ENCODE results near the gene UBE2H.

UBE2H gene

DNA sequence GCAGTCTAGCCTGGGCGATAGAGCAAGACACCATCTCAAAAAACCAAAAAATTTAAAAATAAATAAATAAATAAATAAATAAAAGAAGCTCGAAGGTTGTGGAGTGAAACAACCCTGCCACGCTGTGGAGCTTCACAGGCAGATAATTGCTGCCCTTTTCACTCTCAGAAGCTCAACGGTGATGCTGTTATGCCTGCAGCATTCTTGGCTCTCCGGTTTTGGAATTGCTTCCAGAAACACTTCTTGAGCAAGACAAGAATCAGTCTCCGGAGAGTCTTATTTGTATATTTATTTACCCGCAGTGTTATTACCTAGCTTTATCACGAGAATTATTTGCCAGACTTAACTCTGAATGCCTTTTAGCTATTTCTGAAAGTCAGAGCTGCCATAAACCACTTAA lies 40.5 kb upstream of the UBE2H start:
- Histone ChIP-seq H3K36me3 (replicated peaks; ENCODE audit: insufficient read depth, low read length) (no peaks in the 10 kb centered on the region), H3K27ac (ENCODE audit: low read length) (no peak overlapping the region), H2AFZ (ENCODE audit: low read length) (no peak overlapping the region), H3K79me2 (ENCODE audit: low read length) (no peaks in the 10 kb centered on the region), H3K9me3 (replicated peaks; ENCODE audit: insufficient read depth, low read length) (no peaks in the 10 kb centered on the region), H3K4me3 (ENCODE audit: low read length) (no peak overlapping the region), H3F3A (ENCODE audit: insufficient read depth, low read length) (no peaks in the 10 kb centered on the region), H3K4me1 (ENCODE audit: low read length) (peaks cover 6% of the 10 kb centered on the region; the same call in 1 of the 2 replicates), H3K27me3 (replicated peaks; ENCODE audit: insufficient read depth, low read length) (no peaks in the 10 kb centered on the region), H3K4me2 (ENCODE audit: low read depth, low read length) (no peak overlapping the region), H3K9me2 (replicated peaks; ENCODE audit: insufficient read depth, low read length) (no peaks in the 10 kb centered on the region), H4K20me1 (ENCODE audit: insufficient read depth, low read length) (no peaks in the 10 kb centered on the region), H3K9ac (ENCODE audit: low read length) (no peak overlapping the region)
- TF ChIP-seq EZH2phosphoT487 (IDR thresholded peaks at IDR 0.05; ENCODE audit: low read length) (no peak), EZH2 (optimal IDR thresholded peaks at IDR 0.05; ENCODE audit: low read depth, low read length) (no peak), CTCF (IDR thresholded peaks at IDR 0.05; ENCODE audit: low read length) (no peak)
- no peak for DNase-seq

DNA sequence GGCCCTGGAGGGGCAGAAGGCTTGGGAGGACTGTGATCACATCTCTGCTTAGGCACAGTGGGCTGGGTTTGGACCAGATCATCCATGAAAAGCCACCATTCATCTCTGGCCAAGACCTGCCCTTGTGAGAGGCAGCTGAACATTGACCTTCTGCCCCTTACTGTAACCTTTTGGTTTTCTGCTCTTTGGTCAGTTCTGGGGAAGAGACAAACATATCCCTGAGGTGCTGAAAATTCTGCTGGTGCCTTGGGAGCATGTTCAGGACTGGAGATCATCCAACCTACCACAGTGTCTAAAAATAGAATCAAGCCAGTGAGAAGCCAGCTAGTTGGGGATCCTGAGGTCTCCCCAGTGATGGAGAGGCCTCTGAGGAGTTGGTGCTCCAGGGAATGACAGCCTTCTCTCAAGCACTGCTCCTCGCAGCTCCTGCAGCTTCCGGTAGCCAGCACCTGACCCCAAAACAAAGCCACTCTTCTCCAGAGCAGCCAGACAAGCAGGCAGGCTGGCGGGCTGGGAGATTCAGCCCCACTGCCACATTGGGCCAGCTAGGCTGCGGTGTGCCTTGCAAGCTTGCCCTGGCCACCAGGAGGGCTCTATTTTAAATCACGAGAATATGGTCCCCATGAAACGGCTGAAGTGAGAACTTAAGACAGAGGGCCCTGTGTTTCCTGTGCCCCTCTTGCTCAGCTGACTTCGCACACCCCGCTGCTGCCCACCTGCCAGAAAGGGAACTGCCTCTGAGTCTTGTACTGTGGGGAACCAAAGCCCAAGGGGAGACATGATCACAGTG lies 37.8 kb upstream of the UBE2H start:
- Histone ChIP-seq H3K4me2 (ENCODE audit: low read depth, low read length) (no peak overlapping the region), H3K4me3 (ENCODE audit: low read length) (no peak overlapping the region), H3K4me1 (ENCODE audit: low read length) (peaks cover 6% of the 10 kb centered on the region; the same call in 1 of the 2 replicates), H3F3A (ENCODE audit: insufficient read depth, low read length) (no peaks in the 10 kb centered on the region), H4K20me1 (ENCODE audit: insufficient read depth, low read length) (no peaks in the 10 kb centered on the region), H3K79me2 (ENCODE audit: low read length) (no peaks in the 10 kb centered on the region), H3K9me3 (replicated peaks; ENCODE audit: insufficient read depth, low read length) (no peaks in the 10 kb centered on the region), H3K27me3 (replicated peaks; ENCODE audit: insufficient read depth, low read length) (no peaks in the 10 kb centered on the region), H3K27ac (ENCODE audit: low read length) (no peak overlapping the region), H3K9ac (ENCODE audit: low read length) (no peak overlapping the region), H3K36me3 (replicated peaks; ENCODE audit: insufficient read depth, low read length) (no peaks in the 10 kb centered on the region), H3K9me2 (replicated peaks; ENCODE audit: insufficient read depth, low read length) (no peaks in the 10 kb centered on the region), H2AFZ (ENCODE audit: low read length) (no peak overlapping the region)
- no peak for DNase-seq
- TF ChIP-seq EZH2phosphoT487 (IDR thresholded peaks at IDR 0.05; ENCODE audit: low read length) = no peak

DNA sequence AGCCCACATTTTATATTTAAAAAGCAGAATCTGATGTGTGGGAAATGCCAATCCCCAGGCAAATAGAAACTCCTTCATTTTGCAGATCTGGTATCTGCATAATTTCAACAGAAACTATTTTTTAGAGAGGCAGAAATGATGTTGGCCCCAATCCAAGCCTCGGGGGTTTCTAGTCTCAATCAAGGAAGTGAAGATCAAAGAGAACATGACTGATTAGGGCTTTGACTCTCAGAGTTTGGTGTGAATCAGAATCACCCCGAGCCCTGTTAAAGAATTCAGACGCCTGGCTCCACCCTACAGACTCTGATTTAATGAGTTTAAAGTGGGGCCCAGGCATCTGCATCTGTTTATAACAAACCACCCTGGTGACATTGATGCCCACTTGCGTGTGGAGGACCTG lies 36.7 kb upstream of the UBE2H start:
- no peak overlapping the region for H3K4me2 ChIP-seq (ENCODE audit: low read depth, low read length)
- no peak for TF ChIP-seq EZH2phosphoT487 (IDR thresholded peaks at IDR 0.05; ENCODE audit: low read length)
- no peak for TF ChIP-seq CTCF (IDR thresholded peaks at IDR 0.05; ENCODE audit: low read length)
- TF ChIP-seq EZH2 (optimal IDR thresholded peaks at IDR 0.05; ENCODE audit: low read depth, low read length) = no peak

DNA sequence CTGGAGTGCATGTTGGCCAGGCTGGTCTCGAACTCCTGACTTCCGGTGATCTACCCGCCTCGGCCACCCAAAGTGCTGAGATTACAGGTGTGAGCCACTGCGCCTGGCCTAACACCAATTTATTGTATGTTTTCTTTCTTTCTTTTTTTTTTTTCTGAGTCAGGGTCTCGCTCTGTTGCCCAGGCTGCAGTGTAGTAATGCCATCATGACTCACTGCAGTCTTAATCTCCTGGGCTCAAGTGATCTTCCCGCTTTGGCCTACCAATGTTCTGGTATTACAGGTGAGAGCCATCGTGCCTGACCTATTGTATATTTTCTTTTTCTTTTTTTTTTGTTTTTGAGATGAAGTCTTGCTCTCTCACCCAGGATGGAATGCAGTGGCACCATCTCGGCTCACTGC lies 33.8 kb upstream of the UBE2H start:
- H3K9ac ChIP-seq (ENCODE audit: low read length) = no peak overlapping the region
- peaks cover 6% of the 10 kb centered on the region; the same call in 1 of the 2 replicates for H3K4me1 ChIP-seq (ENCODE audit: low read length)
- no peak for TF ChIP-seq EZH2phosphoT487 (IDR thresholded peaks at IDR 0.05; ENCODE audit: low read length)
- no peak for TF ChIP-seq EZH2 (optimal IDR thresholded peaks at IDR 0.05; ENCODE audit: low read depth, low read length)
- TF ChIP-seq CTCF (IDR thresholded peaks at IDR 0.05; ENCODE audit: low read length) = no peak
- no peak overlapping the region for H3K27ac ChIP-seq (ENCODE audit: low read length)
- H3K27me3 ChIP-seq (replicated peaks; ENCODE audit: insufficient read depth, low read length) = no peaks in the 10 kb centered on the region
- no peaks in the 10 kb centered on the region for H3K36me3 ChIP-seq (replicated peaks; ENCODE audit: insufficient read depth, low read length)
- no peaks in the 10 kb centered on the region for H3K79me2 ChIP-seq (ENCODE audit: low read length)
- no peak for DNase-seq
- H3K4me2 ChIP-seq (ENCODE audit: low read depth, low read length) = no peak overlapping the region
- H2AFZ ChIP-seq (ENCODE audit: low read length) = no peak overlapping the region
- H4K20me1 ChIP-seq (ENCODE audit: insufficient read depth, low read length) = no peaks in the 10 kb centered on the region
- no peak overlapping the region for H3K4me3 ChIP-seq (ENCODE audit: low read length)
- H3F3A ChIP-seq (ENCODE audit: insufficient read depth, low read length) = peaks cover 4% of the 10 kb centered on the region; the same call in 1 of the 2 replicates
- no peaks in the 10 kb centered on the region for H3K9me2 ChIP-seq (replicated peaks; ENCODE audit: insufficient read depth, low read length)
- H3K9me3 ChIP-seq (replicated peaks; ENCODE audit: insufficient read depth, low read length) = no peaks in the 10 kb centered on the region

More for the DNA sequence above, 36.7 kb upstream of the UBE2H start:
- no peaks in the 10 kb centered on the region for H4K20me1 ChIP-seq (ENCODE audit: insufficient read depth, low read length)
- no peaks in the 10 kb centered on the region for H3K9me2 ChIP-seq (replicated peaks; ENCODE audit: insufficient read depth, low read length)
- H3K9ac ChIP-seq (ENCODE audit: low read length) = no peak overlapping the region
- no peaks in the 10 kb centered on the region for H3K36me3 ChIP-seq (replicated peaks; ENCODE audit: insufficient read depth, low read length)
- H3K9me3 ChIP-seq (replicated peaks; ENCODE audit: insufficient read depth, low read length) = no peaks in the 10 kb centered on the region
- no peaks in the 10 kb centered on the region for H3F3A ChIP-seq (ENCODE audit: insufficient read depth, low read length)
- H3K4me3 ChIP-seq (ENCODE audit: low read length) = no peak overlapping the region
- no peaks in the 10 kb centered on the region for H3K79me2 ChIP-seq (ENCODE audit: low read length)
- no peaks in the 10 kb centered on the region for H3K27me3 ChIP-seq (replicated peaks; ENCODE audit: insufficient read depth, low read length)
- DNase-seq = peak; percentile 82
- H3K4me1 ChIP-seq (ENCODE audit: low read length) = peaks cover 6% of the 10 kb centered on the region; the same call in 1 of the 2 replicates
- no peak overlapping the region for H3K27ac ChIP-seq (ENCODE audit: low read length)
- peak overlapping the region; percentile 24; the same call in 1 of the 2 replicates for H2AFZ ChIP-seq (ENCODE audit: low read length)

All from MM.1S (cell line).